ENCODE data around the gene FGD4.

DNA sequence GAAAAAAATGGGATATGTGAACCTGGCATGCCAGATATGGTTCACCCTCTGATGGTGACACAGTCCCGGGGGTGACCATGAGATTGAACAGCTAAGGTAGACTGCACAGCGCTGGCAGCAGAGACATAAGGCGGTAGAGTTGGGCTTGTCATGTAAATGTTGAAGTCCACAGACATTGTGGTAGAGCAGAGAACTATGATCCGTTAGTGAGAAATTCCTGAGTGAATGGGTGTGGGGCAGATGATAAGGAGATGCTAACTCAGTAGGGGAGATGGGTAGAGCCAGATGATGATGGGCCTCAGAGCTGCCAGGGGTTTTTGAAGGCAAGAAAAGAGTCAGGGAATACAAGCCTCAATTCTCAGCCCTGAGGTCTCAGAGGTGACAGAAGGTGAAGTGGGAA, 228.6 kb downstream of the FGD4 start:
- no peak for TF ChIP-seq ZNF384 (IDR thresholded peaks at IDR 0.05)
- TF ChIP-seq LEF1 (IDR thresholded peaks at IDR 0.05; ENCODE audit: borderline replicate concordance): no peak
- TF ChIP-seq BHLHE40 (IDR thresholded peaks at IDR 0.05; ENCODE audit: borderline replicate concordance): no peak
- no peak for TF ChIP-seq ARNT (IDR thresholded peaks at IDR 0.05)
- no peak for TF ChIP-seq FOXK2 (IDR thresholded peaks at IDR 0.05)
- TF ChIP-seq SP1 (IDR thresholded peaks at IDR 0.05): no peak
- TF ChIP-seq FOXM1 (IDR thresholded peaks at IDR 0.05; ENCODE audit: borderline replicate concordance): no peak
- no peak for TF ChIP-seq HDGF (IDR thresholded peaks at IDR 0.05; ENCODE audit: borderline replicate concordance)
- TF ChIP-seq NFRKB (IDR thresholded peaks at IDR 0.05): no peak
- no peak for TF ChIP-seq PKNOX1 (IDR thresholded peaks at IDR 0.05)
- TF ChIP-seq FOXA1 (IDR thresholded peaks at IDR 0.05): no peak

All from HEK293T (cell line).